K562 (cell line): ENCODE data around the gene PI4KA. TPM values are rescaled to one million over a fixed set of nuclear protein-coding genes. Genes with fewer than 3 reads are reported as not detected.

Experiments
- ELF2 ChIP-seq: fragments of 250-450 bp; sonication (Bioruptor Pico); IDR thresholded peaks from 2 replicates; pipeline ENCODE4 v1.5.0; 2021; ENCODE audit warnings: mild to moderate bottlenecking
- FOXA3 ChIP-seq, 2 experiments: fragments of 450-650 bp in 1 of 2; sonication (generic) in 1 of 2; formaldehyde crosslinking; IDR thresholded peaks in 1 of 2; conservative IDR thresholded peaks in 1 of 2; 2 replicates each; pipeline versions ENCODE4 v1.4.0 to v1.8.0; 2020 to 2022; ENCODE audit warnings: mild to moderate bottlenecking in 2 of 2, missing genetic modification reagents in 1 of 2
- JUN ChIP-seq, 2 experiments: sonication (generic) in 1 of 2; formaldehyde crosslinking in 1 of 2; IDR thresholded peaks; 2 replicates each; pipeline versions ENCODE4 v1.6.1 to v1.8.0; 2012 to 2022; ENCODE audit warnings: borderline replicate concordance in 2 of 2, mild to moderate bottlenecking in 2 of 2, improper control_type of control experiment in 1 of 2, low read depth in 1 of 2, low read length in 1 of 2, missing genetic modification reagents in 1 of 2
- MAX ChIP-seq: sonication (generic); formaldehyde crosslinking; IDR thresholded peaks from 2 replicates; pipeline ENCODE4 v1.9.0; 2022; ENCODE audit warnings: mild to moderate bottlenecking, missing genetic modification reagents
- RAD21 ChIP-seq, 2 experiments: fragments of 250-450 bp in 1 of 2; fragments of 450-650 bp in 1 of 2; sonication (Bioruptor Pico) in 1 of 2; formaldehyde crosslinking in 1 of 2; IDR thresholded peaks in 1 of 2; conservative IDR thresholded peaks in 1 of 2; 2 replicates each; pipeline versions ENCODE4 v1.4.0 to v1.8.0; 2020 to 2022; ENCODE audit warnings: mild to moderate bottlenecking in 2 of 2, moderate library complexity in 1 of 2
- SMARCA4 ChIP-seq: fragments of 450-650 bp; IDR thresholded peaks from 2 replicates; pipeline ENCODE4 v1.6.1; 2016
- TSC22D4 ChIP-seq: fragments of 450-650 bp; IDR thresholded peaks from 2 replicates; pipeline ENCODE4 v1.6.1; 2016; ENCODE audit warnings: missing genetic modification characterization, missing biosample characterization, control low read depth
- ZBTB40 ChIP-seq, 2 experiments: fragments of 450-650 bp in 1 of 2; sonication (generic) in 1 of 2; formaldehyde crosslinking in 1 of 2; IDR thresholded peaks; 2 replicates each; pipeline versions ENCODE4 v1.7.1 to v1.9.0; 2016 to 2022; ENCODE audit warnings: inconsistent platforms in 1 of 2, mild to moderate bottlenecking in 1 of 2, missing genetic modification reagents in 1 of 2
- ZNF280B ChIP-seq: fragments of 250-450 bp; sonication (Bioruptor Pico); IDR thresholded peaks from 2 replicates; pipeline ENCODE4 v1.5.1; 2021; ENCODE audit warnings: mild to moderate bottlenecking
- ZNF668 ChIP-seq: fragments of 250-450 bp; sonication (Bioruptor Pico); IDR thresholded peaks from 2 replicates; pipeline ENCODE4 v1.8.0; 2022; ENCODE audit warnings: mild to moderate bottlenecking, inconsistent platforms
- ZNF830 ChIP-seq: fragments of 250-450 bp; sonication (Bioruptor Pico); IDR thresholded peaks from 2 replicates; pipeline ENCODE4 v1.5.0; 2021; ENCODE audit warnings: mild to moderate bottlenecking
- polyA plus RNA-seq, 8 experiments: library from polyadenylated mRNA; depleted of rRNA in 4 of 8; stranded (reverse) in 5 of 8; unstranded in 3 of 8; fragments of >200 nt; fragmentation: Nextera tagmentation in 2 of 8; fragmentation: Illumina TruSeq in 1 of 8; extraction: Ambion mirVana in 2 of 8; extraction: Trizol in 1 of 8; gene quantifications; 2 replicates each; pipeline versions ENCODE4 v1.2.1 to v1.2.3, GENCODE V29; 2011 to 2014; ENCODE audit warnings: inconsistent platforms in 1 of 8, missing spikeins in 1 of 8
- total RNA-seq, 7 experiments: library from RNA; depleted of rRNA in 6 of 7; stranded (reverse); fragments of >200 nt in 6 of 7; fragmentation: Illumina TruSeq in 2 of 7; extraction: Trizol in 2 of 7; gene quantifications; 2 replicates each; pipeline versions ENCODE4 v1.2.1 to v1.2.3, GENCODE V29; 2011 to 2021; ENCODE audit warnings: low replicate concordance in 1 of 7

The PI4KA gene
- total and polyA plus RNA-seq, 9 of the 15 experiments (the other 6 are each of a cell fraction or from before 2014, with no cell fraction given): 7.3 to 187 (median 84.7) TPM

GRCh38 chr22:20816559-20816958 lies 42.1 kb downstream of the PI4KA start (continued):
- TF ChIP-seq ZBTB40 (IDR thresholded peaks at IDR 0.05): no peak
- peak; percentile 21; the same call in 1 of the 2 replicates for TF ChIP-seq ZBTB40 (CRISPR knock-in tag; IDR thresholded peaks at IDR 0.05)
- TF ChIP-seq SMARCA4: no peak
- no peak for TF ChIP-seq ZNF668 (CRISPR knock-in tag)
- TF ChIP-seq JUN (IDR thresholded peaks at IDR 0.05; ENCODE audit: borderline replicate concordance, low read depth, low read length): no peak
- peak; percentile 82; the same call in 1 of the 2 replicates for TF ChIP-seq JUN (CRISPR knock-in tag; IDR thresholded peaks at IDR 0.05; ENCODE audit: borderline replicate concordance)
- no peak for TF ChIP-seq ZNF830 (CRISPR knock-in tag)
- TF ChIP-seq ZNF280B (CRISPR knock-in tag): 0 out of 2 replicates have a peak, but pooled peaks have one; percentile 54
- no peak for TF ChIP-seq TSC22D4 (tag)
- TF ChIP-seq ELF2 (CRISPR knock-in tag): no peak
- TF ChIP-seq RAD21 (CRISPR knock-in tag; conservative IDR thresholded peaks at IDR 0.05 in 1 of 2, IDR thresholded peaks at IDR 0.05 in 1 of 2): no peak
- TF ChIP-seq FOXA3 (CRISPR knock-in tag; conservative IDR thresholded peaks at IDR 0.05 in 1 of 2, IDR thresholded peaks at IDR 0.05 in 1 of 2): 0 out of 4 replicates have a peak, but pooled peaks of 1 of the 2 experiments have one; percentile 40
- TF ChIP-seq MAX: peak; percentile 56
